Heart left ventricle (tissue), 13 donors: ENCODE results near the gene AGTRAP.

Source experiments
- POLR2A ChIP-seq, 2 donors: fragments of 450-650 bp; IDR thresholded peaks; one replicate each; pipeline ENCODE4 v1.6.1; 2017; ENCODE audit warnings: antibody characterized with exemption in 2 of 2, mild to moderate bottlenecking in 2 of 2, moderate library complexity in 2 of 2
- TF ChIP-seq, protein P1 (sequence below), 12 donors: fragments of 200-600 bp; sonication (generic) in 4 of 12; IDR thresholded peaks; one replicate each; pipeline versions ENCODE4 v1.5.0 to v1.8.0; 2018 to 2022; ENCODE audit warnings: antibody characterized with exemption in 12 of 12, mild to moderate bottlenecking in 5 of 12
- donor health status: ischemic (EF 13 %, LVEDD 7.1; RV severe dilation, severe dysfunction).
- donor health status: DM: no; HTN: yes; CAD: no.
- donor health status: DM: no; HTN: no; CAD: no.
- donor health status: ischemic (EF 25% LVEDD 6.9; RV normal size, moderate dysfunction).
- donor health status: ischemic (EF 25% LVEDD 5.7; RV mildly dilated, moderate dysfunction).
- donor health status: ischemic (EF 35%, LVEDD 5.7; RV mildly dilated, moderate dysfunction).
- donor health status: nonischemic (EF 11% LVEDD 7.7; RV severe dilation, severe dysfunction).
- donor health status: DM: yes; HTN: yes; CAD: no.
- donor health status: PGD.
- donor health status: ischemic (EF 29% LVEDD 5.4; RV normal size, mild dysfunction).
- donor health status: nonischemic (EF 23%, LVEDD 6.1; RV moderate dilation, normal function).

DNA sequence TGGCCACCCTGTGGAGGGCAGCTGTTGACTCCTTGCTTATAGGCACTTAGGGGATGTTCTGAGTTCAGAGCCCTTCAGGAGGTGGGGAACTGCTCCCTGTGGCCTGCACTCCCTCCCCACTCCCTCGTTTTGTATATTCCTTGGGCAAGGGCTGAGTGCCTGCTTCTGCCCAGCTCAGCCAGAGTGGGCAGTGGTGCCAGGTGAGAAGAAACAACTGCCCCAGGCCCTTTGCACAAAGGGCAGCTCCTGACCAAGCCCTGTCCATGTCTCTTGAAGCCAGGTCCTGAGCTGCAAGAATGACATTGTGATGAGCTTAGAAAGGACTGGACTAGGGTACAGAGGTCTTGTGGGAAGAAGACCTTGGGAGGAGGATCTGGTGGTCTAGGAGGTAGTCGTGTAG is 2.2 kb downstream of the AGTRAP start:
- no peak for TF ChIP-seq POLR2A (IDR thresholded peaks at IDR 0.05)
- TF ChIP-seq, protein P1, sequence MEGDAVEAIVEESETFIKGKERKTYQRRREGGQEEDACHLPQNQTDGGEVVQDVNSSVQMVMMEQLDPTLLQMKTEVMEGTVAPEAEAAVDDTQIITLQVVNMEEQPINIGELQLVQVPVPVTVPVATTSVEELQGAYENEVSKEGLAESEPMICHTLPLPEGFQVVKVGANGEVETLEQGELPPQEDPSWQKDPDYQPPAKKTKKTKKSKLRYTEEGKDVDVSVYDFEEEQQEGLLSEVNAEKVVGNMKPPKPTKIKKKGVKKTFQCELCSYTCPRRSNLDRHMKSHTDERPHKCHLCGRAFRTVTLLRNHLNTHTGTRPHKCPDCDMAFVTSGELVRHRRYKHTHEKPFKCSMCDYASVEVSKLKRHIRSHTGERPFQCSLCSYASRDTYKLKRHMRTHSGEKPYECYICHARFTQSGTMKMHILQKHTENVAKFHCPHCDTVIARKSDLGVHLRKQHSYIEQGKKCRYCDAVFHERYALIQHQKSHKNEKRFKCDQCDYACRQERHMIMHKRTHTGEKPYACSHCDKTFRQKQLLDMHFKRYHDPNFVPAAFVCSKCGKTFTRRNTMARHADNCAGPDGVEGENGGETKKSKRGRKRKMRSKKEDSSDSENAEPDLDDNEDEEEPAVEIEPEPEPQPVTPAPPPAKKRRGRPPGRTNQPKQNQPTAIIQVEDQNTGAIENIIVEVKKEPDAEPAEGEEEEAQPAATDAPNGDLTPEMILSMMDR (IDR thresholded peaks at IDR 0.05) = no peak
